IMR-90 (cell line): Measurements from ENCODE around the gene ARHGAP23. TPM values are rescaled to one million over a fixed set of nuclear protein-coding genes. Genes with fewer than 3 reads are reported as not detected.

Experiments
- ATAC-seq: fragments of 200-7000 bp; cut with Tn5 transposase; 2 replicates; pipeline ENCODE4 v1.9.1; 2020; ENCODE audit warnings: low read depth, mild to moderate bottlenecking, moderate library complexity
- BruUV-seq: library from RNA; stranded (reverse); fragments of 400-500 nt; replicated peaks from 2 replicates; lab custom pipeline; 2021; lab: Mats Ljungman, UMichigan
- CTCF ChIA-PET: fragments of 300-600 bp; formaldehyde crosslinking; extraction: SDS; loops from one replicate; lab custom pipeline; 2021; ENCODE audit warnings: antibody characterized with exemption; lab: Yijun Ruan, JAX
- POLR2A ChIA-PET: fragments of 300-600 bp; sonication (Branson Sonifier 250); formaldehyde crosslinking; loops from one replicate; lab custom pipeline; 2022; ENCODE audit warnings: antibody characterized with exemption; ENCODE audit not compliant: unreplicated experiment; lab: Charles Lee
- DNase-seq: peaks from one replicate; pipeline ENCODE4 v3.0.0; 2013
- H2AFZ ChIP-seq: replicated peaks from 2 replicates; pipeline ENCODE3; 2013; ENCODE audit warnings: low read length, mild to moderate bottlenecking; ENCODE audit not compliant: poor library complexity
- H2AK5ac ChIP-seq: 2 replicates; pipeline ENCODE4 v1.6.1; 2013; ENCODE audit warnings: low read depth, low read length, inconsistent platforms
- H2AK9ac ChIP-seq: replicated peaks from 2 replicates; pipeline ENCODE3; 2013; ENCODE audit warnings: mild to moderate bottlenecking, low read depth, low read length, moderate library complexity; ENCODE audit not compliant: poor library complexity
- H2BK120ac ChIP-seq: 2 replicates; pipeline ENCODE4 v1.6.1; 2013; ENCODE audit warnings: low read depth, low read length, inconsistent platforms
- H2BK15ac ChIP-seq: 3 replicates; pipeline ENCODE4 v1.6.1; 2013; ENCODE audit warnings: low read depth, low read length, inconsistent platforms
- H2BK20ac ChIP-seq: 2 replicates; pipeline ENCODE4 v1.6.1; 2013; ENCODE audit warnings: low read depth, mild to moderate bottlenecking, inconsistent platforms, low read length, moderate library complexity
- H2BK5ac ChIP-seq: 2 replicates; pipeline ENCODE4 v1.6.1; 2013; ENCODE audit warnings: mild to moderate bottlenecking, low read depth, low read length, inconsistent platforms; ENCODE audit not compliant: poor library complexity, severe bottlenecking
- H3K14ac ChIP-seq: replicated peaks from 2 replicates; pipeline ENCODE4 v1.6.1; 2013; ENCODE audit warnings: low read depth, low read length, inconsistent platforms
- H3K18ac ChIP-seq: 2 replicates; pipeline ENCODE4 v1.6.1; 2013; ENCODE audit warnings: low read depth, low read length, control low read depth
- H3K23ac ChIP-seq: 2 replicates; pipeline ENCODE4 v1.6.1; 2013; ENCODE audit warnings: low read depth, low read length, inconsistent platforms
- H3K27ac ChIP-seq: 2 replicates; pipeline ENCODE4 v1.5.1; 2013; ENCODE audit warnings: mild to moderate bottlenecking, control low read depth, low read length; ENCODE audit not compliant: insufficient read depth
- H3K27me3 ChIP-seq: 2 replicates; pipeline ENCODE4 v1.6.1; 2013; ENCODE audit warnings: low read length; ENCODE audit not compliant: control insufficient read depth, insufficient read depth
- H3K36me3 ChIP-seq: 2 replicates; pipeline ENCODE4 v1.6.1; 2013; ENCODE audit warnings: low read length, mixed read lengths; ENCODE audit not compliant: control insufficient read depth, insufficient read depth
- H3K4ac ChIP-seq: 2 replicates; pipeline ENCODE4 v1.6.1; 2013; ENCODE audit warnings: low read depth, low read length, inconsistent platforms
- H3K4me1 ChIP-seq: 2 replicates; pipeline ENCODE4 v1.6.1; 2013; ENCODE audit warnings: low read length, mixed read lengths; ENCODE audit not compliant: control insufficient read depth, insufficient read depth
- H3K4me2 ChIP-seq: 2 replicates; pipeline ENCODE4 v1.6.1; 2013; ENCODE audit warnings: low read depth, mild to moderate bottlenecking, control low read depth, low read length, moderate library complexity
- H3K4me3 ChIP-seq: 2 replicates; pipeline ENCODE4 v1.5.1; 2013; ENCODE audit warnings: low read depth, mild to moderate bottlenecking, control low read depth, low read length, moderate library complexity; ENCODE audit not compliant: insufficient read depth
- H3K56ac ChIP-seq: 2 replicates; pipeline ENCODE4 v1.6.1; 2013; ENCODE audit warnings: low read length, inconsistent platforms; ENCODE audit not compliant: insufficient read depth; ENCODE audit errors: extremely low read depth
- H3K79me1 ChIP-seq, 2 experiments: 2 replicates each; pipeline ENCODE4 v1.6.1; 2013; ENCODE audit warnings: low read length in 2 of 2, inconsistent platforms in 1 of 2, low read depth in 1 of 2
- H3K9ac ChIP-seq: 2 replicates; pipeline ENCODE4 v1.6.1; 2013; ENCODE audit warnings: low read depth, low read length, control low read depth
- H3K9me1 ChIP-seq: 2 replicates; pipeline ENCODE4 v1.6.1; 2013; ENCODE audit warnings: low read length, inconsistent platforms; ENCODE audit not compliant: insufficient read depth
- H3K9me3 ChIP-seq: 2 replicates; pipeline ENCODE4 v1.6.1; 2013; ENCODE audit warnings: low read length; ENCODE audit not compliant: control insufficient read depth, insufficient read depth
- H4K20me1 ChIP-seq: 2 replicates; pipeline ENCODE4 v1.6.1; 2013; ENCODE audit warnings: low read length, inconsistent platforms; ENCODE audit not compliant: insufficient read depth
- H4K5ac ChIP-seq: 2 replicates; pipeline ENCODE4 v1.6.1; 2013; ENCODE audit warnings: mild to moderate bottlenecking, low read depth, low read length, control low read depth
- H4K8ac ChIP-seq, 2 experiments: 2 replicates each; pipeline ENCODE4 v1.6.1; 2013; ENCODE audit warnings: low read depth in 2 of 2, low read length in 2 of 2, control low read depth in 1 of 2, inconsistent platforms in 1 of 2
- H4K91ac ChIP-seq: 2 replicates; pipeline ENCODE4 v1.6.1; 2013; ENCODE audit warnings: low read depth, low read length, inconsistent platforms; ENCODE audit not compliant: insufficient read depth
- BHLHE40 ChIP-seq: fragments of 150-350 bp; IDR thresholded peaks from 2 replicates; pipeline ENCODE4 v1.6.1; 2016; ENCODE audit warnings: mild to moderate bottlenecking, low read depth, low read length
- CEBPB ChIP-seq: IDR thresholded peaks from 2 replicates; pipeline ENCODE4 v1.6.1; 2012; ENCODE audit warnings: low read depth, low read length, improper control_type of control experiment
- CHD1 ChIP-seq: IDR thresholded peaks from 2 replicates; pipeline ENCODE4 v1.6.1; 2012; ENCODE audit warnings: low read depth, low read length, improper control_type of control experiment
- FOS ChIP-seq: fragments of 150-350 bp; IDR thresholded peaks from 2 replicates; pipeline ENCODE4 v1.6.1; 2016; ENCODE audit warnings: low read depth, low read length
- MAFK ChIP-seq: IDR thresholded peaks from 2 replicates; pipeline ENCODE4 v1.6.1; 2012; ENCODE audit warnings: low read depth, low read length, improper control_type of control experiment
- NFE2L2 ChIP-seq: fragments of 150-350 bp; IDR thresholded peaks from 2 replicates; pipeline ENCODE4 v1.6.1; 2016; ENCODE audit warnings: low read depth, mild to moderate bottlenecking, low read length
- POLR2A ChIP-seq: IDR thresholded peaks from 2 replicates; pipeline ENCODE4 v1.6.1; 2012; ENCODE audit warnings: mild to moderate bottlenecking, low read depth, low read length
- RAD21 ChIP-seq: IDR thresholded peaks from 2 replicates; pipeline ENCODE4 v1.6.1; 2012; ENCODE audit warnings: low read length, improper control_type of control experiment
- RCOR1 ChIP-seq: IDR thresholded peaks from 2 replicates; pipeline ENCODE4 v1.6.1; 2012; ENCODE audit warnings: mild to moderate bottlenecking, low read length, improper control_type of control experiment; ENCODE audit not compliant: insufficient replicate concordance
- RFX5 ChIP-seq: IDR thresholded peaks from 2 replicates; pipeline ENCODE4 v1.8.0; 2012; ENCODE audit warnings: low read depth, mild to moderate bottlenecking, low read length, moderate library complexity
- WGBS, 2 experiments: methylation state at CpG; one replicate each; pipeline versions ENCODE4 v1.1.5 to v1.1.7; 2013; ENCODE audit warnings: missing lambda C conversion rate in 2 of 2; ENCODE audit not compliant: insufficient read length in 1 of 2; ENCODE audit errors: extremely low coverage in 2 of 2; 5-methylcytosine and 5-hydroxymethylcytosine counted together
- dilution Hi-C: fragments of 300-500 bp; cut with HindIII; formaldehyde crosslinking; loops from one replicate; pipeline ENCODE4 v1.14.3; 2018; ENCODE audit warnings: low sequenced_read_pairs; ENCODE audit not compliant: unreplicated experiment
- in situ Hi-C: fragments of 300-500 bp; cut with MboI; formaldehyde crosslinking; loops from 3 replicates; pipeline ENCODE4 v1.14.3; 2019; ENCODE audit warnings: low sequenced_read_pairs, inconsistent platforms, mixed read lengths
- intact Hi-C: fragments of 100-400 bp; cut with micrococcal nuclease; formaldehyde crosslinking; loops from 2 replicates; pipeline ENCODE4 v1.10.0; 2022
- polyA plus RNA-seq, 3 experiments: library from polyadenylated mRNA; depleted of rRNA; stranded (reverse); fragments of >200 nt; gene quantifications; 2 replicates each; pipeline ENCODE4 v1.2.3, GENCODE V29; 2012; ENCODE audit warnings: low replicate concordance in 1 of 3
- total RNA-seq: library from RNA; depleted of rRNA; stranded (reverse); fragments of >200 nt; gene quantifications from 2 replicates; pipeline ENCODE4 v1.2.3, GENCODE V29; 2012
- TF ChIP-seq, protein P1 (sequence below): fragments of 150-350 bp; IDR thresholded peaks from 2 replicates; pipeline ENCODE4 v1.6.1; 2016; ENCODE audit warnings: low read depth, mild to moderate bottlenecking, low read length, moderate library complexity, borderline replicate concordance
- TF ChIP-seq, protein P2 (sequence below): fragments of 150-350 bp; IDR thresholded peaks from 2 replicates; pipeline ENCODE4 v1.6.1; 2017; ENCODE audit warnings: mild to moderate bottlenecking, antibody characterized with exemption, low read length, low read depth

Gene ARHGAP23
- total and polyA plus RNA-seq, 2 of the 4 experiments (the other 2 are of a cell fraction): 9.3 to 43.3 TPM

DNA sequence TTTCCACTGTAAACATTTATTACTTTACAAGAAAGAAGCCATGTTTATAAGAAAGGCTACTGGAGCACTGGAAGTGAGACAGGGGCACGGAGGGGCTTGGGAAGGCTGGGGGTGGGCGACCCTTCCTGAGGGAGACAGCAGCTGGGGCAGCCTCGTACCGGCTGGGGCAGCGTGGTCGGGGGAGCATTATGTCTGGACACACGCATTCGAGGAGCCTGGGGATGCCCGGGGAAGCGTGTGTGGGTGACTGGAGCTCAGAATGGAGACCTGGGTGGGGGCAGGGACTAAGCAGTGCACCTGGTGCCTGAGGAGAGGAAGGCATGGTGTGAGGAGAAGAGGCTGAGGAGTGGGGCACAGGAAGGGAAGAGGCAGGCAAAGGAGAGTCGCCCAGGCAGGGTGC is 113.0 kb downstream of the ARHGAP23 start:
- CTCF ChIA-PET: no interaction called here
- Histone ChIP-seq H4K20me1 (no peaks in the 10 kb centered on the region), H3K9me3 (no peaks in the 10 kb centered on the region), H3K36me3 (no peaks in the 10 kb centered on the region), H4K8ac (no peak overlapping the region), H3K27ac (no peak overlapping the region), H3K23ac (no peak overlapping the region), H3K14ac (no peak overlapping the region), H3K18ac (no peak overlapping the region), H3K79me1 (no peaks in the 10 kb centered on the region), H3K4ac (no peak overlapping the region), H4K91ac (no peak overlapping the region), H3K56ac (no peak overlapping the region), H2BK20ac (no peak overlapping the region), H2BK120ac (no peak overlapping the region), H2AFZ (no peak overlapping the region), H2BK15ac (no peak overlapping the region), H2AK5ac (no peak overlapping the region), H3K9me1 (no peaks in the 10 kb centered on the region), H3K27me3 (peaks cover 47% of the 10 kb centered on the region), H2BK5ac (no peak overlapping the region), H3K4me3 (no peak overlapping the region), H4K5ac (no peak overlapping the region), H3K9ac (no peak overlapping the region), H3K4me1 (no peaks in the 10 kb centered on the region), H3K4me2 (no peak overlapping the region), H2AK9ac (no peak overlapping the region)
- POLR2A ChIA-PET: no interaction called here
- dilution Hi-C loops: no loop called here
- no peak for ATAC-seq
- intact Hi-C loops: no loop called here
- TF ChIP-seq, protein P1, sequence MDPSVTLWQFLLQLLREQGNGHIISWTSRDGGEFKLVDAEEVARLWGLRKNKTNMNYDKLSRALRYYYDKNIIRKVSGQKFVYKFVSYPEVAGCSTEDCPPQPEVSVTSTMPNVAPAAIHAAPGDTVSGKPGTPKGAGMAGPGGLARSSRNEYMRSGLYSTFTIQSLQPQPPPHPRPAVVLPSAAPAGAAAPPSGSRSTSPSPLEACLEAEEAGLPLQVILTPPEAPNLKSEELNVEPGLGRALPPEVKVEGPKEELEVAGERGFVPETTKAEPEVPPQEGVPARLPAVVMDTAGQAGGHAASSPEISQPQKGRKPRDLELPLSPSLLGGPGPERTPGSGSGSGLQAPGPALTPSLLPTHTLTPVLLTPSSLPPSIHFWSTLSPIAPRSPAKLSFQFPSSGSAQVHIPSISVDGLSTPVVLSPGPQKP: no peak
- TF ChIP-seq MAFK (no peak), NFE2L2 (no peak), RAD21 (no peak), CEBPB (no peak), POLR2A (no peak), RCOR1 (no peak), FOS (no peak), CHD1 (no peak), RFX5 (no peak), BHLHE40 (no peak)
- TF ChIP-seq, protein P2, sequence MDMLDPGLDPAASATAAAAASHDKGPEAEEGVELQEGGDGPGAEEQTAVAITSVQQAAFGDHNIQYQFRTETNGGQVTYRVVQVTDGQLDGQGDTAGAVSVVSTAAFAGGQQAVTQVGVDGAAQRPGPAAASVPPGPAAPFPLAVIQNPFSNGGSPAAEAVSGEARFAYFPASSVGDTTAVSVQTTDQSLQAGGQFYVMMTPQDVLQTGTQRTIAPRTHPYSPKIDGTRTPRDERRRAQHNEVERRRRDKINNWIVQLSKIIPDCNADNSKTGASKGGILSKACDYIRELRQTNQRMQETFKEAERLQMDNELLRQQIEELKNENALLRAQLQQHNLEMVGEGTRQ: no peak
- no TSS peak for BruUV-seq
- 82% methylated on average over 7 of the region's 11 CpGs; no CpG with 5 or more reads in 1 of the 2 experiments for WGBS, 2 experiments
- DNase-seq: no peak
- in situ Hi-C loops: no loop called here
